HG03108 (cell line): ENCODE measurements around the gene NCAPG.

Experiments used
- ATAC-seq: cut with Tn5 transposase; IDR thresholded peaks from one replicate; pipeline ENCODE4 v1.9.1; 2021; ENCODE audit warnings: moderate library complexity; ENCODE audit not compliant: unreplicated experiment

NCAPG gene

GRCh38 chr4:17875402-17876070, 64.8 kb downstream of the NCAPG start:
- ATAC-seq = peak; percentile 97

- no peak for ATAC-seq
Measured at GRCh38 chr4:17876943-17877342, 66.2 kb downstream of the NCAPG start.

DNA sequence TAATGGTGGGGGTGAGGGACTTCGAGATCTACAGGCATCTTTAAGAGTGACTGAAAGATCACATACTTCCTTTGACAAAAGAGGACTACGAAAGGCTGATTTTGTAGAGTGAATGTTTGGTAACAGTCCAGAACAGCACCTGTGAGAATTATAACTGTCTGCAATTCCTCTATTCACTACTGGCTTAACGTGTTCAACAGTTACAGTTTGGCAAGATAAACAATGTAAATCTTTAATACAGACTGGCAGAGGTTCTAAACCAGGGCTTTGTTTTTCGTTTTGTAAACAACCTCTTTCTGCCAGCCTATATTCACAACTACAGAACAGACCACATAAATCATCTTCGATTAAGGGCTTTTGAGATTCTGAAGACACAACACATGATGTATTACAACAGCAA, 66.9 kb downstream of the NCAPG start:
- no peak for ATAC-seq

GRCh38 chr4:17884063-17884462, 73.3 kb downstream of the NCAPG start:
- no peak for ATAC-seq

- ATAC-seq = no peak
Measured at GRCh38 chr4:17884511-17884910, 73.7 kb downstream of the NCAPG start.

DNA sequence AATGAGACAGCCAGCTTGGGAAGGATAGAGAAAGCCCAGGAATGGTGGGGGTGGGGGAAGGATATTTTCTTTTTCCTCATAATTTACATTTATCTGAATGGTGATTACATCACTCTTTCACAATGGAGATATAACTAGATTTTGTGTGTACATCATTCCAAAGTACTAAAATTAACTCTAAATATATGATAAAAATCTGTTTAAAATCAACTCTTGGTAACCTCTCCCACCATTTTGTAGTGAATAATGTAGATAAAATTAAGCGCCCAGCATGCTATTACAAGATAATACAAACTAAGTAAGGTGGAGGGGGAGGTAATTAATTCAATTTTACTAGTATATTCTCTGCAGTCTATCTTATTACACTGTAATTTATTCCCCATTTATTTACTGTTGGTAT, 78.9 kb downstream of the NCAPG start:
- ATAC-seq = no peak

DNA sequence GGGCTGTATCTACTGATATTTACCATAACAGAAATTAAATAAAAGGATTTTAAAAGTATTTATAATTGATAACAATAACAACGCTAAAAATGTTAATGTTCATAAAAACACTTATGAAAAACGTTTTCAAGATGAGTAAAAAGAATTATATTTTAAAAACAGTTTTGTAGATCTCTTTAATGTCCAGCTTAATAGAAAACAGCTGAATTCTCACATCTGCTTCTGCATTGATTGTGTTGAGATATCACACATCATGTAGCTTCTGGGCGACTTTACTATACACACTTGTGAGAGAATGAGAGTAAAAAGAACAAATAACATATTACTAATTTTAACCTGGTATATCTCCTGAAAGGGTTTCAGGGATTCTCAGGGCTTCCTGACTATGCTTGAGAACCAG, 83.6 kb downstream of the NCAPG start:
- no peak for ATAC-seq
